Colon (tissue), 2 donors: Measurements from ENCODE around the gene WWC2.
"Not testable (repeated sequence)": the region's sequence is repeated elsewhere in the genome, so short reads cannot be mapped to it uniquely, and the experiment has no call there.

ENCODE experiments used
- FAIRE-seq: peaks from 2 replicates; lab custom pipeline; 2012; peaks lifted over from hg19 to GRCh38; lab: Jason Lieb, UNC
- donor health status: control.
- donor health status: control.

The WWC2 gene

DNA sequence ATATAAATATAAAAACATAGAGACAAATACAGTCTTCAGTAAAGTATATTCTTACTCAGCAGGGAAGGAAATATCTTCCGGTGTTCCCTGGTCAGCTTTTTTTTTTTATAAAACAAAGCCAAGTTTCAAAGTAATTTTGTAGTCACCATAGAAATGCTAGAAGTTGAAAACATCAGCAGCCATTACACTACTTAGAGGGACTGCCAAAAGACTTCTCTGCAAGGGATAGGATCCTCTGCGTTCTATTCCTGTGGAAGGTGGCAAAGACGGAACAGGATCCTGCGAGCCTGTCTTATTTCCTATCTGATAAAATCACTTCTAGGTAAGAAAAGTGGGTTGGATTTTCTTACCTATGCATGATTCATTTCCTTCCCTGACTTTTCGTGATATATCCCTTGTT lies 201.6 kb downstream of the WWC2 start:
- no peak for FAIRE-seq

DNA sequence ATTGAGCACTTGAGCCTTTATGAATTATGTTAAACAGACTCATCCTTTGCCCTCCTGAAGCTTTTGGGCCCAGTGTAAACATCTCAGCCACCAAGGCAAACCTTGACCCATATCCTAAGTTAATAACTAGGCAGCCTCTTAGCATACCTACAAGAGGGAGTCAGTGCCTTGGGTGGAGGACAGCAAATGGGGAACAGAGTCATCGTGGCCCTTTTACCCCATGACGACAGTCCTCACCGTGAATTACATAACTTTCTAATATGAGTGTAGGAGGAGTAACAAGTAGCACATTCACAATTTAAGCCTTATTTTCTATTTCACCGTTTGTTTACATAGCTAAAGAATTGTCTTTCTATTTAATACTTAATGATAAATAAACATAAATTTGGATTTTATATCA lies 204.2 kb downstream of the WWC2 start:
- FAIRE-seq, result no peak

DNA sequence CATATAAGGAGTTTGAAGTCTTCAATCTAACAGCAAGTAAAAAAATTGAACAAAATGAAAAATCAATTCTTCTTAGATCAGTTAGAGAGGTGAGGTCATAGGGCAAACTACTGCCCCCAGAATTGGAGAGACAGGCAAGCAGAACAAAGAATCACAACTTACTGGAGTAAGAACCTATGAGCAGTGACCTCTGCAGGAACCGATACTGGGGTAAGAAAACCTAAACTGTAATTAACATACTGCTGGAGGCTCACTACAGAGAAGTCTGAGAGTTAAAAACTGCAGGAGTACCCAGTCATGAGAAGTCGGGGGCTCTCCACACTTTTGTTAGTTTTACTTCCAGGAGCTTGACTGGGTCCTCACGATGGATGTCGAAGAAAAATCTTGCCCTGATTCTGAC lies 205.0 kb downstream of the WWC2 start:
- FAIRE-seq, result no peak

DNA sequence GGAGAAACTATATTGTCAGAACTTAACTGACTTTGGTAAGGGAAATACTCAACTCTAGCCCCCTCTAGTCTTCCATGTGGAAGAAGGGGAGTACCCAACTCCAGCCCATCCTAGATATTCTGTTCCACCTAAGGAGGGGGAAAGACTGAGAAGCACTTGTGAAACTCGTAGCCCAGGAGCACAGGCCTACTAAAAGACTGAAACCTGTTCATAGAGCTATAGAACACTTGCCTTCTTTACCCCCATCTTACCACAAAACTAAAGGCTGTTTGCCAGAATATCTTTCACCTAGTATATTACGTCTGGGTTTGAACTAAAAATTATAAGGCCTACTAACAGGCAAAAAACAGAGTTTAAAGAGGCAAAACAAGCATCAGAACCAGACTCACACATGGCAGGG lies 205.5 kb downstream of the WWC2 start:
- FAIRE-seq, result no peak

DNA sequence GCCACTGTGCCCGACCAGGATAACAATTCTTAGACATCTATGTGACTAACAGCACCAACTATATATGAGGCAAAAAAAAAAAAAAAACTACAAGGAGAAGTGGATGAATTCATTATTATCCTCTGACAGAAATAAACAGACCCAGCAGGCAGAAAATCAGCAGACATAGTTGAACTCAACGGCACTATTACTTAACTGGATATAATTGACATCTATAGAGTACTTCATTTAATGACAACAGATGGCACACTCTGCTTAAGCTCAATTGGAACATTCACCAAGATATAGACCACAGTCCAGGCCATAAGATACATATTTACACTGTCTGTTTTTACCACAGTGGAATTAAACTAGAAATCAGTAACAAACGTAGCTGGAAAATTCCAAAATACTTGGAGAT lies 207.8 kb downstream of the WWC2 start:
- no peak for FAIRE-seq

DNA sequence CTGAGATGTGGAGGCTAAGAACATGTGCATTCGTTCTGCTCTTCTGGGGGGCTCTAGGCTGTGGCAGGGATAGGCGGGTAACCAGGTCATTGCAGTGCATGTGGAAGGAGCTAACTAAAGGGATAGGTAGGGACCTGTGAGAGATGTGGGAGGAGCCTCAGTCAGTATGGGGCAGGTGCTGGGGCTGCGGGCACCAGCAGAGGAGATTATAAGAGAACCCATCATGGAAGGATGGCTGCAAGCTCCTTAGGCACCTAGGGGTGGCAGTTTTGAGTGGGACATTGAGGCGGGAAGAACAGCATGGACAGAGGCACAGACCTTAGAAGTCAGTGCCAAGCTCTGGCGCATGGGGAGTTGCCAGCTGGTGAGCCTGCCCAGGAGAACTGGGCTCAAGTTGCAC lies 213.8 kb downstream of the WWC2 start:
- FAIRE-seq, result no peak

DNA sequence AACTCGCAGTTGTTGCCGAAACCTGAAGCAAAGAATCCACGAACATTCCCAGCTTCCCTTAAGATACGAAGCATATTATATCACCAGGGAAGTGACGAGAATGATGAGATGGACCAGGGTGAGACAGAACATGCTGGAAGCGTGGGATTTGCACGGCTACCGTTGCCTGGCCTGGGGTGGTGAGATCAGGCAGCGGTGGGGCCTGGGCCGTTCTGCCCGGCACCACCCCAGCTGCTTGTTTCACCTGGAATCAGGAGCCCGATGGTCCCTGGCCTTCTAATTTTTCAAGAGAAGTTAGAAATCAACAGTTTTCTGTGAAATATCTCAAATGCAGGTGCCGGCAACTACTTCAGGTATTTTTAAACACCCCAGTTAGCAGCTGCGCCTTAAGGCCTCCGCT lies 215.3 kb downstream of the WWC2 start:
- FAIRE-seq, result no peak

DNA sequence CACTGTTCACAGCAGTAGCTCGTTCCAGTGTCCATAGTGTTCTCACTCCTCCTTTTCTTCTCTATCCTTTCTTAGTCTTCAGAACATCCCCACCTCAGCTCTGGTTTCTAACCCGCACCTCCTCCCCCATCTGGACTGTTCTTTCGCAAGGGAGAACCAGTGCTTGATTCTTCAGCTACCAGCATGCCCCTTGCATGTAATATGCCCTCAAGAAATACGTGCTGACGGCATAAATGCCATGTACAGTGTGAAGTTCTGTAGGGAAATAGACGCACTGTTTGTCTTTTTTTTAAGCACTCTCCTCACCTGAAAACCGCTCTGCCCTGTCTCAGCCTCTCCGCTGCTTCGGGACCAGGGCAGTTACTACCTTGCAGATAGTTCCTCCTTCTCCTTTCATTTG lies 215.7 kb downstream of the WWC2 start:
- no peak for FAIRE-seq

DNA sequence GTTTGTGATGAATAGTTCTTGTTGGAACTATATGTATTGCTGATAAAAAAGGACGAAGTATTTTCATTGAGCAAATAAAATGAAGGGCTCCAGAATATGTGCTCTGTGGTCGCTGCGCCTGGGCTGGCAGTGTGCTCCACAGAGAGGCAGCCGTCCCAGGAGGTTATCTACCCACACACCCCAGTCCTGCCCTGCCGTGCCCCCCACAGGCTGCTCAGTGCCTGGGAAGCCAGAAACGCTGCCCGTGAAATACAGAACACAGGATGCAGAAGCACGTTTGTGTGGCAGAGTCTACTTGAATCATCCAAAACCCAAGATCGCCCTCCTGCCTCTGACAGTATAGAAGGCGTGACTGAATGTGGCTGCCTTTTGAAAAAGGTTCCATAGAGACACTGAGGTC lies 219.6 kb downstream of the WWC2 start:
- FAIRE-seq, result no peak

DNA sequence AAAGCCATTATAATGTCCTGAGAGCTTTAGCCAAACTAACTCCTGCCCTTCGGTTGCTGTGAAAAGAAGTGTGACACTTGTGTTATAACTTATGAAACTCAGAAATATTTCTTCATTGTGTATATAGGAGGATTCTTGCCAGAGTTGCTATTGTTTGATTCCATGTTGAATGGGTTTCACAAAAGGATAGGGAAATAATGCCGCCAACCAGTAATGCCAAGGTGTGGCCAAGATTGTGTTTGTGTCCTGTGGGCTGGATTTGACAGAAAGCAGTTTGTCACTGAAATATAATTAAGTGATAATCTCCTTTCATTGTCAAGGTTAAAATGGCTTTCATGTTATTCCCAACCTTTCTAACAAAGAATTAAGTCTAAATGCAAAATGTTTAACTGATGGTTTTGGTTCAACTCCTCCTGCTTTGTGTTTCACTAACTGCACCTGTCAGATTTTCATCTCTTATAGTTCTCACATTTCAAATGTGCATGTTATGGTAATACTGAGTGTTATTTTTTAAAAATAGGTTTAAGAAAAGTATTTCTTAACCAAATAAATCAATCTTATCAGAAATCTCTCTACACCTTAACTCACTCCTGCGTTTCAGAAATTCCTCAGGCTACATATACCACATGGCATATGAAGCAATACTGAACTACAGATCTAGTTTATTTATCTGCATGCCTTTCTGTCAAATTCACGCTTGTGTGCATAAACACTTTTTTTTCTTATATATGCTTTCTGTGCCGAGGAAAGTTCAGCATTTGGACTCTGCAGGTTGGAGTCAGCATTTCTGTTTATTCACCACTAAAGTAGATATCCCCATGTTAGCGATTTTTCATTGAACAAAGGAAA lies 221.4 kb downstream of the WWC2 start, which contains the start of gene CLDN22:
CLDN22 (minus strand) TSS at position 66 of the 849 bp plus-strand sequence; CDS start at position 8, 58 bp downstream.
- FAIRE-seq, result no peak

DNA sequence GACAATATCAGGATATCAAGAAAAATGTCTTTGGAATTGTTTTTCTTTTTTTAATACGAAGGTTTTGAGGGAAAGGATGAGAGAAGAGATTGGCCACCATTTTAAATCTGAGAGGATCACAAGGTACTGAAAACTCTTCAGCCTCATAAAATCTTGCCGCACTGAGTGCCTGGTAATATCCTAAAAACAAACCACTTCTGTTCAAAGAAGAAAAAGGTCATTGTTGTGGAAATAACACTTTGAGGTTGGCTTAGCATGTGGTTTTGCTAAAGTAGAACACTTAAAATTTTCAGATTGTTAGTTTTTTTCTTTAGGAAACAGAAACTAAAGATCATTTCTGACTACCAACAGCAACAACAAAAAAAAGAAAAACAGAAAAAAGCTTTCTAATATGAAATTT lies 222.0 kb downstream of the WWC2 start:
- FAIRE-seq, result no peak

DNA sequence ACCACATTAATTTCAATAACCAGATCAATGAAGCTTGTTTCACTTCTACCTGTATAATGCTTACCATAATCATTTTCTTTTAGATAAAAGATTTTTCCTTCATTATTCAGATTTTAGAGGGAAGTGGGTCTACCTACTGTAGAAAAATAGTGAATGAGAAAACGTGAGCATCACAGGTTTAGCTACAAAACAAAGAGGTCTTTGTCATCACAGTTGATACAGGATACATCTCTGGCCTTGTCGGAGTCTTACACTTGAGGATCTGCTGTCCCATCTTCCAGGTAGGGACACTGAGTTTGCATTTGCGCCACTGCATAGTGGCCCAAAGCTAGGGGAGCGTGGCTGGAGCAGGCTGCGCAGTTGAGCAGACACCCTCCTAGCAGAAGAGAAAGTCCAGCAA lies 222.5 kb downstream of the WWC2 start:
- no peak for FAIRE-seq

DNA sequence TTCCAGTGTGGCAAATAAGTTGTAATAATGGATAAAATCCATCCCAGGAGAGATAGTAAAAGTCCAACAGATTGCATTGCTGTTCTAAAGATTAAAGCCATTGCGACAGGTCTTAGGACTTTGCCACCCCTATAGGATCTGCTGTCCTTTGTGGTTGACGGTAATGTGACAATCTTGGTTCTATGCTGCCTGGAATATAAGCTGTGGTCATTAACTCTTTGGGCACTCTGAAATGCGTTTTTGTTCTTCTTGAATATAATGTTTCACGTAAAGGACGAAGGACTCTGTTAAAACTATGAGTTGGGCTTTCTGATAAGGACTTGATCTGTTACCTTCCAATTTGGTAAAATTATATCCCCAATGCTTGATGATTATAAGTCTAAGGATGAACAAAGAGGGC lies 223.3 kb downstream of the WWC2 start, which contains the start of gene CLDN24:
CLDN24 (minus strand) TSS at position 101 of the 400 bp plus-strand sequence; CDS start at position 101, 0 bp downstream.
- FAIRE-seq, result no peak

DNA sequence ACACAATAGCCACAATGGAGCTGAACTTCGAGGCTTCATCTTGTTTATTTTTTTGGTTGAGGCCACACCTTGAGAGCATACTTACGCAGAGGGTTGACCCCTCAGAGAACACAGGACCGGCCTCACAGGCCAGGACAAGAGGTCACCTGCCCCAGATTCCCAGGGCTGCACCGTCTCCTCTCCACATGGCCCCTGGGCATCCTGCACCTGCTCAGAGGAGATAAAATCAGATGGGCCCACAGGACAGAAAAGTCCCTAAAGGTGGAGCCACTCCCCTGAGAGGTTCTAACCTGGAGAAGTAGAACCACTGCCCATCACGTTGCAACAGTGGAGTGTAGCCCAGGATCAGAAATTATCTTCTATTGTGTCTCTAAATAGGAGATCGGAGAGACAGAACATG lies 224.2 kb downstream of the WWC2 start:
- no peak for FAIRE-seq

DNA sequence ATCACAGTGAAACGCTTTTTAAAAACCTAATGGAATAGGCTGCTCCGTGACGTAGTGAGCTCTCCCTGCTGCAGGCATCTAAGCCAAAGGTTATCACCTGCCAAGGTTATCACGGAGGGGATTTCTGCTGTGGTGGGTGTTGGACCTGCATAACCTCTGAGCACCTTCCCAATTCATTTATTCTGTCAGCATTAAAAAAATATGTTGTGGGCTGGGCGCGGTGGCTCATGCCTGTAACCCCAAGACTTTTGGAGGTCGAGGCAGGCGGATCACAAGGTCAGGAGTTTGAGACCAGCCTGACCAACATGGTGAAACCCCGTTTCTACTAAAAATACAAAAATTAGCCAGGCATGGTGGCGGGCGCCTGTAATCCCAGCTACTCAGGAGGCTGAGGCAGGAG lies 225.0 kb downstream of the WWC2 start:
- not testable (repeated sequence) for FAIRE-seq

DNA sequence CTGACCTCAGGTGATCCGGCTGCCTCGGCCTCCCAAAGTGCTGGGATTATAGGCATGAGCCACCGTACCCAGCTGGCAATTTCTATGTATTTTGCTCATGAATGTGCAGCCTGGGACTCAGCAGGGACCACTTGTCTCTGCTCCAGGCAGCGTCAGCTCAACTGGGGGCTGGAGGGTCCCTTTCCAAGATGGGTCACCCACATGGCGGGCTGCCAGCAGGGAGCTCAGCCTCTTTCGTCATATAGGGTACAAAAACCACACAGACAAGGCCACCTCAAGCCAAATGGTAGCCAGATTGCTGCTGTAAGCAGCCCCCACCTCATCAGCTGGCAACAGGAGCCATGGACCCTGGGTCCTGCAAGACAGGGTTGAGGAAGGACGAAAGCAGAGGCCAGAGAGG lies 225.6 kb downstream of the WWC2 start:
- FAIRE-seq, result no peak

DNA sequence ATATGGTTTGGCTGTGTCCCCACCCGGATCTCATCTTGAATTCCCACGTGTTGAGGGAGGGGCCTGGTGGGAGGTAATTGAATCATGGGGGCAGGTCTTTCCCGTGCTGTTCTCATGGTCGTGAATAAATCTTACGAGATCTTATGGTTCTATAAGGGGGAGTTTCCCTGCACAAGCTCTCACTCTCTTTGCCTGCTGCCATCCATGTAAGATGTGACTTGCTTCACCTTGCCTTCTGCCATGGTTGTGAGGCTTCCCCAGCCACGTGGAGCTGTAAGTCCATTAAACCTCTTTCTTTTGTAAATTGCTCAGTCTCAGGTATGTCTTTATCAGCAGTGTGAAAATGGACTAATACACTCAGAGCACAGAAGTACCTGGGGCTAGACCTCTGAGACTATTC lies 227.3 kb downstream of the WWC2 start:
- not testable (repeated sequence) for FAIRE-seq

DNA sequence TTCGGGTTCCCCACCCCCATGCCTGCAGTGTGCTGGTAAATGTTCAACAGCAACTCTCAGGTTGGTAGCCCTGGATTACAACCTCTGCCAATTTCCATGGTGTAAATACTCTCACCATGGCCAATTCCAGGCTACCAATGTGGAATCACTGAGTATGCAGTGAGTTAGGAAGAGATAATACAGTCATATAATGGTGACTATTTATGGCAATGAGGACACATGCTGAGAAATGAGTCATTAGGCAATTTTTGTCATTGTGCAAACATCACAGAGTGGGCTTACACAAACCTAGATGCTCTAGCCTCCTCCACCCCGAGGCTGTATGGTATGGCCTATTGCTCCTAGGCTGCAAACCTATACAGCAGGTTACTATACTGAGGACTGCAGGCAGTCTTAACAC lies 227.8 kb downstream of the WWC2 start:
- FAIRE-seq, result no peak

DNA sequence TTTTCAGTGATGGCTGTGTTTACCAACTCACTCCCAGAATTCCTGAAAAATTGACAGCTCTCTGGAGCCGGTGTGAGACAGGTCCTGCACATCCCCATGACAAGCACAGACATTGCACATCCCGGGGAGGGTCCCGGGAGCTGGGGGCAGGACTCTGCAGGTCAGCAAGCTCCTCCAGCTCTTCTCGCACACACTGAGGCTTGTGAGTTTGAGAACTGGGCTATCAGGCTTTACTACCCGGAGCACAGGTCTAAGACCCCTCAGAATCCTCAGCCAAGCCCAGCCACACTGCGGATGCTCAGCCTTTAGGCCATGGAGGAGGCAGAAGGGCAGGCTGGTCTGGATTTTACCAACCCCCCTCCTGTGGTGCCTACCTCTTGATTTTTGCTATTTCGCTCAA lies 228.8 kb downstream of the WWC2 start:
- FAIRE-seq, result no peak

DNA sequence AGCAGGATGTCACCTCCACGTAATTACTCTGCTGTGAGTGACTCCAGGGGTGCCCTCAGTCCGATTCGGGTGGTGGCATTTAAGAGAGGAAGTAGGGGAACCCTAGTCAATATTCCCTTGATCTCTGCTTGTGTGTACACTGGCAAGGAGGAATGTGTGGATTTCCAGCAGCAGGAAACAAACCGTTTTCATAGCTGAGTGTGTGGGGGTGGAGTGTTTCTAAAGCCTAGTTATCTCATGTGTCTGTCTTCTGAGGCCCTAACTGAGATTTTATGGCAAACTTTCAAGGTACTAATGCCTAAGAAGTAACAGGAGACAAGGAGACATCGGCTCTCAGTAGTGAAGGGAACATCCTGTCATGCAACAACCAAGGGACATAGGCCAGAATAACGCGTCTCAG lies 229.8 kb downstream of the WWC2 start:
- FAIRE-seq, result no peak

DNA sequence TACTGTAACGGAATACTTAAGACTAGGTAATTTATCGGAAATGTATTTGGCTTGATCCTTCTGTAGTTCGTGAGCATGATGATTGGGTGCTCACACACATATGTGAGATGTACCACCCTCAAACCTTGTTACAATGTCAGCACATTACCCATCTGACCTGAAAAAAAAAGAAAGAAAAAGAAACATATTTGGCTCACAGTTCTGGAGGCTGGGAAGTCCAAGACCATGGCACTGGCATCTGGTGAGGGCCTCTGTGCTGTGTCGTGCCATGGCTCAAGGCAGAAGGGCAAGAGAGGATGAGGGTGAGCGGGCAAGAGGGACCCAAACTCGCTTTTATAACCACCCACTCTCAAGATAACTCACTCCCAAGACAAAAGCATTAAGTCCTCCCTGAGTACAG lies 230.2 kb downstream of the WWC2 start:
- FAIRE-seq, result no peak

DNA sequence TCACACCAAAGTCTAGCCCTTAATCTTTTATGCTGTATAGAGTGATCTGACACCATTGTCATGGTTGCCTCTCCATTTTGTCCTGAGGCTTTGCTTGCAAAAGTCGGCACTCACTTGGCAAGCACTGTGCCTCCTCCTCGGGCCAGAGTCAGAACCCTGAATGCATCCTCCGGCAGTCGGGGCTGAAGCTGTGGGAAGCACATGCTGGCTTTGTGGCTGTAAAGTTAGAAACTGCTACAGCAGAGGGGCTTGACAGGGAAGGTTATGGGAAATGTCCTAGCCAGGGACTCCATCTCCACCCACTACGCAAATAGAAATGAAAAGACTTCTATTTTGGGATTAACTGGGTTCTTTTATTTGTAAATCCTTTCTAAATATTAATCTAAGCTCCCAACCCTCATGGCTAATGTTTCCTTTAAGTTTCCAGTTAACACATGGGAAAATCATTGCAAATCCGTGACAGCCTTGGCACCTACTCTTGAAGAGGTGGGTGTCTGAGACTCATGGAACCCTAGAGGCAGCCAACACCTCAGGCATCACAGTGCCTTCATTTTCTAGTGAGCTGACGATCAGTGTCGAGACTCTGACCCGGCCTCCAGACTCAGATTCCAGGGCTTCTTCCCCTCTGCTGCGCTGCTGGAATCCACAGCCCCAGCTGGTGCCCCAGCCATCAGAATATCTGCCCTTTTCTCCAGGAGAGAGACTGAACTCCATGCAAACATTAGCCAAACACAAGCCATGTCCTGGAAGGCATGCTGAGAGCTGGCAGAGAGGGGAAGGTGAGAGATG lies 231.1 kb downstream of the WWC2 start:
- FAIRE-seq, result no peak

DNA sequence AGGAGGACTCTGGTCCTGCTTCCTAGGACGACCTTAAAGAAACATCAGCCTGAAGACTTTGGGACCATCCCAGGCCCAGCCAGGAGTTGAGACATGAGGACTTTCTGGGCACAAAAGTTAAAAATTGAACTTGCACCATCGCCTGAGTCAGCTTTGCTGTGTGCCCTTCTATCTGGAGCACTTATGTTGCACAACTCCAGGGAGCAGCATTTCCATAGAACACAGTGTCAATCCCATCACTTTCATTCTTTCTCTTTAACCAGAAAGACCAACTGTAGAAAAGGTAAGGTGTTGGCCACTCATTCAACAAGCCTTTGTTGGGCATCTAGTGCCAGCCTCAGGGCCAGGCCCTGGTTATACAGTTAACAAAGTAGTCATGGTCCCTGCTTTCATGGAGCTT lies 231.8 kb downstream of the WWC2 start:
- no peak for FAIRE-seq
